ENCODE data around the gene PLXNC1. TPM values are rescaled to one million over a fixed set of nuclear protein-coding genes. Genes with fewer than 3 reads are reported as not detected.

PLXNC1 gene
- total and polyA plus RNA-seq, 9 of the 15 experiments (the other 6 are each of a cell fraction or from before 2014, with no cell fraction given): 0.08 to 0.87 (median 0.28) TPM

DNA sequence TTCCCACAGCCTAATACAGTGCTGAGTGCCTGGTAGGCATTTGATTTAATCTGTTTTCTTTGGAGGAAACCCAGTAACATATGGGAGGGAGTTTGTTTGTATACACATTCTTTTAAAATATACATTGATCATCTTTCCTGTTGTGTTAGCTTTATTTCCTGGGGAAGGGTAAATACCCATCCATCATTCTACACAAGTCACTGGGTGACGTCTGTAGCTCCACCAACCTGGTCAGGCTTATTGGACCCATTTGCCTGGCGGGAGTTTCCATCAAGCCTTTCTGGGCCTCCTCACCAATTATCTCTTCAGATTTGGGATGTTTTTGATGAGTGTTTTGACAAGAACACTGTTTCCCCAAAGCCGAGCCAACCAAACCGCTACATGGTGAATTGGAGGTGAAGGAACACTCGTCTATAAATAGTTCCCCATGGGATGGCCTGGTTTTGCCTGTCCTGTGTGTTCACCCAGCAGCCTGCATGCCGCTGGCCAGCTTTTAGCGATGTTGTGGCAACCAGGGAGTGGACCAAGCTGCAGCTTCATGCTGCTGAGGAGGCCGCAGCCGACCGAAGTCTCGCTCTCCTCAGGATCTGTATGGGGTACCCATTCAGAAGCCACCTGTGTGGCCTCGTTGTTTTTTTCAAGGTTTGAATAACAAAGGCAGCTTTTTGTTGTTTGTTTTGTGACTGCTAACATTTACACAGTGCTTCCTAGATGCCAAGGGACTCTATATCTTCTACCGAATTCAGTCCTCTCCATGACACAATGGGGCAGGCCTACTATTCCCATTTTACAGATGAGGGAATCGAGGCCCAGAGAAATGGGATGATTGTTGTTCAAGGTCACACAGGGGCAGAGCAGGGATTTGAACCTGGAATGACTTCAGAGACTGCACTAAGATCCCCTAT is 22.6 kb downstream of the PLXNC1 start:
- Histone ChIP-seq H3K4me3 (no peak overlapping the region), H3K4me1 (replicated peaks in 1 of 2; ENCODE audit: control insufficient read depth in 2 of 2, insufficient read depth in 2 of 2, low read length in 2 of 2) (peaks cover 0 to 4% of the 10 kb centered on the region in 2 experiments; a peak in 3 of 5 replicates), H3K27me3 (ENCODE audit: control insufficient read depth in 2 of 2, insufficient read depth in 2 of 2, low read length in 2 of 2) (peaks cover 0 to 3% of the 10 kb centered on the region in 2 experiments; a peak in 1 of 5 replicates), H3K9me1 (ENCODE audit: control insufficient read depth, insufficient read depth, low read length) (no peaks in the 10 kb centered on the region), H3K27ac (ENCODE audit: extremely low read depth, low read depth, low read length) (no peak overlapping the region), H3K36me3 (ENCODE audit: control insufficient read depth, insufficient read depth, low read length) (no peaks in the 10 kb centered on the region), H3K4me2 (ENCODE audit: insufficient read depth, low read length) (no peak overlapping the region), H2AFZ (ENCODE audit: low read depth, low read length) (no peak overlapping the region), H4K20me1 (replicated peaks; ENCODE audit: control insufficient read depth, insufficient read depth, low read length) (0 out of 2 replicates have a peak, but pooled peaks cover 4% of the 10 kb centered on the region), H3K9me3 (replicated peaks; ENCODE audit: control insufficient read depth, insufficient read depth, low read depth, low read length) (no peaks in the 10 kb centered on the region), H3K9ac (ENCODE audit: insufficient read depth in 1 of 2, low read depth in 2 of 2, low read length in 2 of 2) (no peak overlapping the region), H3K79me2 (ENCODE audit: control insufficient read depth, insufficient read depth, low read length) (no peaks in the 10 kb centered on the region)
- in situ Hi-C loops (cut with MboI) (no loop called here), intact Hi-C loops (cut with micrococcal nuclease) (no loop called here)
- ChIA-PET CTCF (ENCODE audit: low intra/inter-chr PET ratio) (no interaction called here), POLR2A (no interaction called here)
- DNase-seq (ENCODE audit: extremely low read depth in 1 of 4, low spot score in 3 of 4) (no peak), FAIRE-seq (no peak), ATAC-seq (no peak)
- WGBS (ENCODE audit: insufficient coverage, low coverage, missing lambda C conversion rate): 41% methylated on average over 14 of the region's 14 CpGs
- BruUV-seq (replicated peaks): no TSS peak
- TF ChIP-seq, protein P1, sequence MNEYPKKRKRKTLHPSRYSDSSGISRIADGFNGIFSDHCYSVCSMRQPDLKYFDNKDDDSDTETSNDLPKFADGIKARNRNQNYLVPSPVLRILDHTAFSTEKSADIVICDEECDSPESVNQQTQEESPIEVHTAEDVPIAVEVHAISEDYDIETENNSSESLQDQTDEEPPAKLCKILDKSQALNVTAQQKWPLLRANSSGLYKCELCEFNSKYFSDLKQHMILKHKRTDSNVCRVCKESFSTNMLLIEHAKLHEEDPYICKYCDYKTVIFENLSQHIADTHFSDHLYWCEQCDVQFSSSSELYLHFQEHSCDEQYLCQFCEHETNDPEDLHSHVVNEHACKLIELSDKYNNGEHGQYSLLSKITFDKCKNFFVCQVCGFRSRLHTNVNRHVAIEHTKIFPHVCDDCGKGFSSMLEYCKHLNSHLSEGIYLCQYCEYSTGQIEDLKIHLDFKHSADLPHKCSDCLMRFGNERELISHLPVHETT (CRISPR knock-in tag; conservative IDR thresholded peaks at IDR 0.05 in 1 of 2, IDR thresholded peaks at IDR 0.05 in 1 of 2): no peak
- TF ChIP-seq, protein P2, sequence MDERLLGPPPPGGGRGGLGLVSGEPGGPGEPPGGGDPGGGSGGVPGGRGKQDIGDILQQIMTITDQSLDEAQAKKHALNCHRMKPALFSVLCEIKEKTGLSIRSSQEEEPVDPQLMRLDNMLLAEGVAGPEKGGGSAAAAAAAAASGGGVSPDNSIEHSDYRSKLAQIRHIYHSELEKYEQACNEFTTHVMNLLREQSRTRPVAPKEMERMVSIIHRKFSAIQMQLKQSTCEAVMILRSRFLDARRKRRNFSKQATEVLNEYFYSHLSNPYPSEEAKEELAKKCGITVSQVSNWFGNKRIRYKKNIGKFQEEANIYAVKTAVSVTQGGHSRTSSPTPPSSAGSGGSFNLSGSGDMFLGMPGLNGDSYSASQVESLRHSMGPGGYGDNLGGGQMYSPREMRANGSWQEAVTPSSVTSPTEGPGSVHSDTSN (CRISPR knock-in tag; IDR thresholded peaks at IDR 0.05; ENCODE audit: low read depth): no peak
- TF ChIP-seq, protein P2 (tag; conservative IDR thresholded peaks at IDR 0.05; ENCODE audit: low read depth): no peak
- no peak for TF ChIP-seq CBFA2T2 (conservative IDR thresholded peaks at IDR 0.05)
- TF ChIP-seq BCOR (IDR thresholded peaks at IDR 0.05): peak; percentile 79
- no peak for TF ChIP-seq CEBPG (CRISPR knock-in tag; IDR thresholded peaks at IDR 0.05)
- TF ChIP-seq CEBPG (tag; conservative IDR thresholded peaks at IDR 0.05 in 1 of 2, IDR thresholded peaks at IDR 0.05 in 1 of 2): no peak
- no peak for TF ChIP-seq ELF4 (CRISPR knock-in tag; IDR thresholded peaks at IDR 0.05)
- TF ChIP-seq, protein P3, sequence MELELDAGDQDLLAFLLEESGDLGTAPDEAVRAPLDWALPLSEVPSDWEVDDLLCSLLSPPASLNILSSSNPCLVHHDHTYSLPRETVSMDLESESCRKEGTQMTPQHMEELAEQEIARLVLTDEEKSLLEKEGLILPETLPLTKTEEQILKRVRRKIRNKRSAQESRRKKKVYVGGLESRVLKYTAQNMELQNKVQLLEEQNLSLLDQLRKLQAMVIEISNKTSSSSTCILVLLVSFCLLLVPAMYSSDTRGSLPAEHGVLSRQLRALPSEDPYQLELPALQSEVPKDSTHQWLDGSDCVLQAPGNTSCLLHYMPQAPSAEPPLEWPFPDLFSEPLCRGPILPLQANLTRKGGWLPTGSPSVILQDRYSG (tag; conservative IDR thresholded peaks at IDR 0.05; ENCODE audit: low read depth): no peak
- TF ChIP-seq ESRRA (IDR thresholded peaks at IDR 0.05; ENCODE audit: borderline replicate concordance, low read depth): peak; percentile 72
- TF ChIP-seq, protein P4, sequence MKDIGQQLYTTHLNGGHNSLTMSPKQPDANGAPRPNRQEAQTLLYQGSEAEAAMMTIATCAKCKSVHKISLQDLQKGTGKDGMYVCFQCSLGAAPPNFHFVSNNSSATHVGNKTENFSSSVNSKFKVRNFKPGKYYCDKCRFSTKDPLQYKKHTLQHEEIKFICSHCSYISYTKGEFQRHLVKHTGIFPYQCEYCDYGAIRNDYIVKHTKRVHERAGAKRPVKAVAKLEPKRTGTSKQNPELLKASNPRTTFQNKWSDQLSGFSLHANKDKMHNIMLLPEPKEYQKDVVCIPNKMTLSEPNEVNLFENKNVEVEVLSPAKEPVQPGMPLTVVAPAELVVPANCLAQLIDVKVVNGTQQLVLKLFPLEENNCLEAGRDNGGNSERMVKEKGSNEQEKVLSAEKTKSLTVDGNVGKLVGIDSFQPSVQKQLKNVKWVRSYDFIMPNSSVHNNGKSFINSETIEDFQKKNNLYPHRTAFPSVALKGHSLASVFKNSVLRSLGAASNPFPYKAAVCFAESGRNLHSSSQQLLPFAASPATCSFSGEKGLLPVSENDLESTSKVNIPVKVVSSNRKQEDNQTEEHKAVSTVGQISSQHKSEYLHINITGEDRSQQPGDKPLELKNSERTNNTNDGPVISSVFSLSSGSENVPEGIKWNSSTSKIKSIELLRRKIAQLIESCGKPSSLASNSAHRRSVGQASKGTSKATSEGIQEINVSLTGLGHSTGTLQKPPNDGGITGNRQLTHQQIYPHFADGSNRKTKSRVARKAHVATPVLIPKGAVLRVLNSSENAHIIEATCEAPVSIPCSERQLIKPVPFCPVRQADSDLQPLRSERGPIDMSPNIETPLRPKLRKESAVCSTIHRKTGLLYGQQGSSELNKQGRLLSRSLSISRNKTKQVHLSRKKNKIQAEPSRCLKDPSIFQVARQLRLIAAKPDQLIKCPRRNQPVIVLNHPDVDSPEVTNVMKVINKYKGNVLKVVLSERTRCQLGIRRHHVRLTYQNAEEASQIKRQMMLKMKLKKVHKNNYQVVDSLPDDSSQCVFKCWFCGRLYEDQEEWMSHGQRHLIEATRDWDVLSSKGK (CRISPR knock-in tag; IDR thresholded peaks at IDR 0.05): no peak
- TF ChIP-seq RBM25 (IDR thresholded peaks at IDR 0.05; ENCODE audit: low read depth, low read length, severe bottlenecking): peak; percentile 55

Measured in K562 (cell line).